Fibroblast of peridontal ligament (primary cell): ENCODE measurements around the gene CCDC167.
"Not testable (repeated sequence)": the region's sequence is repeated elsewhere in the genome, so short reads cannot be mapped to it uniquely, and the experiment has no call there.

Experiments
- DNase-seq: peaks from one replicate; pipeline ENCODE4 v3.0.0-alpha.2; 2010; ENCODE audit errors: extremely low read depth

Gene CCDC167

DNA sequence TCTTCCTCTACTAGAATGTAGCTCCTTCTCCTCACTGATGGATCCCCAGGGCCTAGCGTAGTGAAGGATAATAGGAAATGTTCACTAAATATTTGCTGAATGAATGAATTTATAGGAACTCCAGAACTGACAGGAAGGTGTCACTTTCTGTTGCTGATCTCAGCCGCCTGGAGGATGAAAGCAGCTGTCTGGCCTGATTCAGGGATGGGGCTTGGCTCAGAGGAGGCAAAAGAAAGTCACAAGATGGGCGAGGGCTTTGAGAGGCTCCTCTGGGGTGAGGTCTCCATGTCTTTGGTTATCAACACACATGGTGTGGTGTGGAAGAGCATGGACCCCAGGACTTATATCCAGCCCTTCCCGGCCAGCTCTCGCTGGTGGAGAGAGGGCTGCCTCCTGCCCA, 11.5 kb upstream of the CCDC167 start:
- DNase-seq: no peak

- no peak for DNase-seq
Observed at GRCh38 chr6:37507690-37508421, 8.2 kb upstream of the CCDC167 start.

GRCh38 chr6:37507077-37507476, 7.4 kb upstream of the CCDC167 start:
- DNase-seq: no peak

DNA sequence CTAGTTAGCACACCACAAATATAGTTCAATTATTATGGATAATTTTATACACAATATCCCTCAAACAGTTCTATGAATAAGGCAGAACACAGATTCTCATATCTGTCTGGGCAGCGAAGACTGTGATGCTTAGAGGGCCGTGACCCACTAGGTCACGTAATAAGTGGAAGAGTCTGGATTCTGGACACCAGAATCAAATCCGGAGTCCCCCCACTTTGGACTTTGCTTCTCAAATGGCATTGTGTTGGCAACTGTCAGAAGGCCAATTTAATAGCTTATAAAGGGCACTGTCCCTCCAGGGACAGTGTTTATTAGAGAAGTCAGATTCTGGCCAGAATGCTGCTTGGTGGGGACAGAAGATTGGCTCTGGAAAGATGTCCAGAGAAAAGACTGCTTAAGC, 6.8 kb upstream of the CCDC167 start:
- no peak for DNase-seq

- no peak for DNase-seq
Observed at GRCh38 chr6:37504024-37504423, 4.3 kb upstream of the CCDC167 start.

DNA sequence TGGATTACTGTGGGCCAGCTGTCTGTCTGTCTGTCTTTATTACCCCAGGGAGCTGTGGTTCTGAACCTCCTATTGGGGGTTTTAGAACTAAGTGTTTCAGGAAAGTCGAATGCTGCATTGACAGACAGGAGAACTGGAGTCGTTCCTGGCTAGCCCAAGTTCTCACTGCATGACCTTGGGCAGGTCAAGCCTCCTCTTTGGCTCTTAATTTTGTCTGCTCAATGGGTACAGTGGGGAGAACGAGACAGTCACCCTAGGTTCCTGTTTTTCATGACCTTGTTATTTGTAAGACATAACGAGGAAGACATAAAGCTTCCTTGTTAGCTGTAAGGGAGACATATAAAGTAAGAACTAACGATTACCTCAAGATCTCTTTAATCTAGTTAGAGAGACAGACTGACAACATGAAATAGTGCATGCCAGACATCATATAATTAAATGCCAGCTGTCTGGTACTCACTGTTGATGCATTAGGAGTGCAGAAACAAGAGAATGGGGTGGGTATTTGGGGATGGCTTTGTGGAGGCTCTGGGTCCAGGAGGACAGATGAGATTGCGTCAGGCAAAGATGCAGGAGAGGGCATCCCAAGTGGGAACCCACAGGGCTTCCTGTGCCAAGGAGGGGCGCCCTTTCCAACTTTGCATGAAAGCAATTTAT, 3.7 kb upstream of the CCDC167 start:
- no peak for DNase-seq

DNA sequence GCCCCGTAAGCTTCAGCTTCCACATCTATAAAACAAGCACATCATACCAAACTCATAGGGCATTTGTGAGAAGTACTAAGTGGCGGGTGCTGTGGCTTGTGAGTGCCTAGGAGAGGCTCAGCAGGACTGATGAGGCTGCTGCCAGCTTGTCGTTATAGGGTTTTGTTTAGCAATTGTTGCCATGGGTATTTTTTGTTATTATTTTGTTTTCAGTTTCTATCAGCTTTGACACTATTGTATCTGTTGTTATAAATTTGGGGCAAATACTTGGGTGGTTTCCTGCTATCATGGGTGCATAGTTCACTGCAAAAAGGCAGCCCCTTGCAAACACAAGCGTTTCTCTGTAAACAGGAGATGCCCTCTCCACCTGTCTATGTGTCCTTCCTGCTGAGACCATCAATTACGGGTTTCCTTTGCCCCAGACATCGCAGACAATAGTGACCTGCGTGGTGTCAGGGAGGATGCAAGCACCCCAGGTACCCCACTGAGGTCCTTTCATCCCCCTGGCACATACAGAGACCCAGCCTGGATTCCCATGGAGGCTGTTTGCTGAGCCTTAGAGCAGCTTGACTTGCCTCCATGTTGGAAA, 3.1 kb upstream of the CCDC167 start:
- no peak for DNase-seq

DNA sequence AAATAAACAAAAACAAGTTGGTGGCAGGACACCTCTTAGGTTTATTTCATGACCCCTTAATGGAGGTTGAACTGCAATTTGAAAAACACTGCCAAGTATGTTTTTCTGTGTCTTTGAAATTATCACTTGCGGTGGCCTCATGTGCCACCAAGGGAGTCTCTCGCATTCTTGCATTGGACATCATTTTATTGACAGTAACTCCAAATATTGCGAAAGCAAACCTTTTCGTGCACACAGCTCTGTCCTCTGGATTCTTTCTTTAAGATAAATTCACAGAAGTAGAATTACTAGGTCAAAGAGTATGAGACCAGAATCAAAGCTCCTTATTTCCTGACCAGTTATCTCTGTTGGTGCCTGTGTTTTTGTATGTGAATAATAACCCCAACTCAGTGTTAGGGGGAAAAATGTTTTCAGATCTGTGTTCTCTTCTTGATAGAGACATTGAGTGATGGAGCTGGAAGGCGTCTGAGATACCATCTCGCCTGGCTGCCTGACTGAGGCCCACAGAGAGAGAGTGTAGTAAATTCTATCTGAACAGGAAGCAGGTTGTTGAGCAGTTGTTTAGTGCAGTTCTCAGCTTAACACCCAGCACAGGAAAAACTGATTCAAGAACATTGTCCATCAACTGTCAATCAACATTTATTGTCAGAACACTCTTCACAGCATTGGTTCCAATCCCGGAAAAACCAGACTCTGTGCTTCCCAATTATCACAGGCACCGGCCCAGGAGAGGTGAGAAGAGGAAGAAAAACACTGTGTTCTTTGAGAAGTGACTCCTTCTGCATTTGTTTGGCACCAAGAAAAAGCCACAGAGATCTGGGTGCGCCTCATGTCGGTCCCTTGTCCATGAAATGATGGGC, 2.2 kb upstream of the CCDC167 start:
- DNase-seq: no peak

GRCh38 chr6:37500904-37501303, 1.2 kb upstream of the CCDC167 start:
- DNase-seq: not testable (repeated sequence)

GRCh38 chr6:37500294-37500608, 558 bp upstream of the CCDC167 start:
- DNase-seq: no peak

GRCh38 chr6:37496951-37497885, 2.5 kb downstream of the CCDC167 start:
- DNase-seq: no peak

DNA sequence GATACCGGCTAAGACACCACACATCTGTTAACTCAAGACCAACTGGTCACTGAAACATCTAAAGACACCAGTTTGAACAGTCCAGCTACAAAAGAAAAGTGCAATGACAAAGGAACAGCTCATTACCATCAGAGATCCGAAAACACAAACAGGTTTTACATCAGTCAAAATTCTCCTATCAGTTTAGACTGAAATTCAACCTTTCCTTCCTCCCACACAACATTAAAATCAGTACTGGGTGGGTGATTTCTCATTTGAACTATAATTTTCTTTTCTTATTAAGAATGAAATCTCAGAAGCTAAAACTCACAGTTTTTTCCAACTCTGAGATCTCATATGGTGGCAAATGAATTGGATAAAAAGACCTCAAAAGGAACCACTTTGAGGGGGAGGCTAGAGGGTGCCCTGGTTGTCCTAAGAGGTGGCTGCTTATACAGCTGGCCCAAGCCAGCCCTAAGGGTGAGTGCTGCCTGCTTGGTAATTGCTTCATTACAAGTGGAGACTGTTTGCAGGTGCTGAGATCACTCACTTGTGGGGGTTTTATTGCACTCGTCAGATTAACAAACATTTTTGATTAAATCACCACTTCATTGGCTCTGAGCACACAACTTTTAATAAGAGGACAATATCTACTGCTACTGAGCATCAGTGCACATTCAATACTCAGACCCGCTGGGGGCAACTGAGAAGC, 4.3 kb downstream of the CCDC167 start:
- no peak for DNase-seq

GRCh38 chr6:37493661-37493995, 6.1 kb downstream of the CCDC167 start:
- no peak for DNase-seq

DNA sequence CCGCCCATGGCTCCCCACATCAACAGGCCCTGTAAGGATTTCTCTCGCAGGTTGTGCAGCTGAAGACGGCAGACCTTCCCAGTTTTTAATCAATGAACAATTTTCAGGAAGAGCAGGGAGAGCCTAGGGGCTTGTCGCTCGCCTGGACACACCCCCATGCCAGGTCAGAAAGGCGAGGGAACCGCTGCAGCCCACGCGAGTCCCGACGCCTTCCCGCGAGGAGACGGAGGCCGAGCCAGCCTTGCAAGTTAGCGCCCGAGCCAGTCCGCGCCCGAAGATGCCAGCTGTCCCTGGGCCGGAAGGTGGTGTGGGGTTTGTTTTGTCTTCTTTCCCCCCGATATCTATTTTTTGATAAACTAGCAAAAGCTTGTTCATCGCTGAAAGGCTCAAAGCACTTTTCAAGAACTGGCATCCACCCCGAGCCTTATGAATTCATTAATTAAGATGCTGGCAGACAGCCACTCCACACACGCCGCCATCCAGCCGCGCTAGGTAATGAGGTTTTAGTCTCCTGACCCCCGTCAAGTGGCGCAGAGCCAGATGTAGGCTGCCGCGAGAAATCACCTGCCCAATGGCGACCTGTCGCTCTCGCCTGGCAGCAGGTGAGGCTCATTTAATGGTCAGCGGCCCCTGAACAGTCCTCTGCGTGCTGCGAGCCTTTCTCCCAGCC, 6.6 kb downstream of the CCDC167 start:
- DNase-seq: no peak

GRCh38 chr6:37492236-37492972, 7.3 kb downstream of the CCDC167 start:
- DNase-seq: no peak

- DNase-seq: no peak
Observed at GRCh38 chr6:37491830-37492208, 7.9 kb downstream of the CCDC167 start.

- DNase-seq: no peak
Observed at GRCh38 chr6:37491171-37491829, 8.4 kb downstream of the CCDC167 start.

DNA sequence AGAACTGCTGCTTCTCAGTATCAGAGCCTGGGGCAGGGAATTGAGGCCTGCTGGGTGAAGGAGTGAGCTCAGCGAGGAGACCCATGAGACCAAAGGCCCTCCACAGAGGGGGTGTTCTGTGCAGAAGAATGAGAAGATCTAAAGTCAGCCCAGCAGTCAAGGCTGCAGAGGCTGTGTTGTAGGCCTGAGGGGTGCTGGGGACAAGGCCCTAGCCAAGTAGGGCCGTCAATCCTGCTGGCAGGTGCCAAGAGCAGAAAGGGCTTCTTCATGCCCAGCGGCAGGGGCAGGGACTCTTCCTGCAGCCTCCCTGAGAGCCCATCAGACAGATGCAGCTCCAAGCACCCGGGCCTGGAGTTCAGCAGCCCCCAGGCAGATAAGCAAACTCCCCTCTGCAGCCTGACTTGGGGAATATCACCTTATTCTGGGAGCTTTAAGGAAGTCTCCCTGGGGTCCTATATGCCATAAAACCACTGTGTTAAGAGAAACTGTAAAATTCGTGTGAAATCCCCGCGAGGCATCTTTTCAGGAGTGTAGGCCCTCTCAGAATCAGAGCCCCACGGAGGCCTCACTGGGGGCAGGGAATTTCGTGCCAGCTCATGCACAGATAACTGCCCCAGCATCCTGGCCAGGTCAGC, 9.0 kb downstream of the CCDC167 start:
- DNase-seq: no peak
